AG04450 (cell line): ENCODE results near the gene GTPBP4. TPM values are rescaled to one million over a fixed set of nuclear protein-coding genes. Genes with fewer than 3 reads are reported as not detected.

Source experiments
- CTCF ChIA-PET: fragments of 300-600, 350-600 bp; formaldehyde crosslinking; extraction: SDS; loops from one replicate; lab custom pipeline; 2022; ENCODE audit warnings: antibody characterized with exemption, inconsistent platforms; lab: Charles Lee
- POLR2A ChIA-PET: fragments of 350-600 bp; formaldehyde crosslinking; extraction: SDS; loops from one replicate; lab custom pipeline; 2021; ENCODE audit warnings: antibody characterized with exemption, inconsistent platforms; lab: Yijun Ruan, JAX
- DNase-seq: peaks from one replicate; pipeline ENCODE4 v3.0.0-alpha.2; 2011; ENCODE audit warnings: low read depth, low spot score
- H3K27ac ChIP-seq: one replicate; pipeline ENCODE4 v1.5.1; 2012; ENCODE audit warnings: low read depth, low read length, control low read depth
- H3K27me3 ChIP-seq: one replicate; pipeline ENCODE4 v1.6.0; 2012; ENCODE audit warnings: low read length; ENCODE audit not compliant: control insufficient read depth, insufficient read depth
- H3K4me3 ChIP-seq: 2 replicates; pipeline ENCODE4 v1.5.1; 2011; ENCODE audit warnings: mild to moderate bottlenecking, low read depth, low read length, control low read depth
- H3K9me3 ChIP-seq: 2 replicates; pipeline ENCODE4 v1.5.1; 2012; ENCODE audit warnings: low read length; ENCODE audit not compliant: control insufficient read depth, insufficient read depth
- CTCF ChIP-seq: IDR thresholded peaks from 2 replicates; pipeline ENCODE4 v1.5.1; 2011; ENCODE audit warnings: low read depth, low read length, control low read depth, inconsistent platforms
- polyA plus RNA-seq: library from polyadenylated mRNA; depleted of rRNA; stranded (reverse); fragments of >200 nt; gene quantifications from 2 replicates; pipeline ENCODE4 v1.2.3, GENCODE V29; 2011

GTPBP4 gene
- polyA plus RNA-seq, 1 experiment = 34.9 TPM

GRCh38 chr10:974038-974784 lies 14.0 kb upstream of the GTPBP4 start:
- no peak for TF ChIP-seq CTCF
- DNase-seq = no peak
- H3K27me3 ChIP-seq = no peaks in the 10 kb centered on the region
- no peak overlapping the region for H3K4me3 ChIP-seq
- H3K27ac ChIP-seq = no peak overlapping the region
- CTCF ChIA-PET = no interaction called here
- peaks cover 22% of the 10 kb centered on the region for H3K9me3 ChIP-seq
- POLR2A ChIA-PET = no interaction called here

- no peak overlapping the region for H3K4me3 ChIP-seq
- no peak for DNase-seq
- H3K27ac ChIP-seq = no peak overlapping the region
- no peaks in the 10 kb centered on the region for H3K27me3 ChIP-seq
- CTCF ChIA-PET = no interaction called here
- peaks cover 27% of the 10 kb centered on the region for H3K9me3 ChIP-seq
- POLR2A ChIA-PET = interaction anchor here (0.9 kb wide), 1 partner anchor 13 kb away, joined by 3 read pairs; no protein-coding TSS in a partner anchor
- TF ChIP-seq CTCF = no peak
Measured at GRCh38 chr10:974785-975074, 13.5 kb upstream of the GTPBP4 start.

GRCh38 chr10:976316-976715 lies 11.9 kb upstream of the GTPBP4 start:
- H3K4me3 ChIP-seq = no peak overlapping the region
- no peak for TF ChIP-seq CTCF
- no peaks in the 10 kb centered on the region for H3K27me3 ChIP-seq
- CTCF ChIA-PET = no interaction called here
- H3K27ac ChIP-seq = no peak overlapping the region
- H3K9me3 ChIP-seq = peaks cover 40% of the 10 kb centered on the region
- DNase-seq = no peak
- POLR2A ChIA-PET = no interaction called here

- no peaks in the 10 kb centered on the region for H3K27me3 ChIP-seq
- no peak overlapping the region for H3K27ac ChIP-seq
- no peak overlapping the region for H3K4me3 ChIP-seq
- TF ChIP-seq CTCF = no peak
- CTCF ChIA-PET = no interaction called here
- H3K9me3 ChIP-seq = peaks cover 40% of the 10 kb centered on the region
- no peak for DNase-seq
- POLR2A ChIA-PET = no interaction called here
Measured at GRCh38 chr10:978826-979421, 9.3 kb upstream of the GTPBP4 start.

- ChIA-PET CTCF (interaction anchor here (0.7 kb wide), 1 partner anchor 10 kb away, joined by 3 read pairs; no protein-coding TSS in a partner anchor), POLR2A (no interaction called here)
- H3K9me3 ChIP-seq = peaks cover 40% of the 10 kb centered on the region
- no peak overlapping the region for H3K27ac ChIP-seq
- DNase-seq = no peak
- no peak for TF ChIP-seq CTCF
- H3K4me3 ChIP-seq = no peak overlapping the region
- no peaks in the 10 kb centered on the region for H3K27me3 ChIP-seq
Measured at GRCh38 chr10:980468-981093, 7.7 kb upstream of the GTPBP4 start.
